Neural crest cell (in vitro differentiated cells): ENCODE results near the gene VSTM2L. TPM values are rescaled to one million over a fixed set of nuclear protein-coding genes. Genes with fewer than 3 reads are reported as not detected.

Experiments used
- DNase-seq: peaks from one replicate; pipeline ENCODE4 v3.0.0; 2021; ENCODE audit warnings: low read depth, mixed read lengths, low spot score
- H3K27ac Mint-ChIP-seq: one replicate; pipeline ENCODE4 v1.8.0; 2021; ENCODE audit warnings: mild to moderate bottlenecking, mixed read lengths; ENCODE audit not compliant: unreplicated experiment
- H3K27me3 Mint-ChIP-seq: 2 replicates; pipeline ENCODE4 v1.8.0; 2021; ENCODE audit warnings: low read depth, mild to moderate bottlenecking, mixed read lengths
- H3K36me3 Mint-ChIP-seq: 2 replicates; pipeline ENCODE4 v1.8.0; 2021; ENCODE audit warnings: low read depth, mild to moderate bottlenecking, mixed read lengths
- H3K4me1 Mint-ChIP-seq: 2 replicates; pipeline ENCODE4 v1.8.0; 2021; ENCODE audit warnings: mixed read lengths
- H3K4me3 Mint-ChIP-seq: one replicate; pipeline ENCODE4 v1.8.0; 2021; ENCODE audit warnings: mild to moderate bottlenecking, mixed read lengths
- H3K9me3 Mint-ChIP-seq: 2 replicates; pipeline ENCODE4 v1.8.0; 2021; ENCODE audit warnings: mixed read lengths
- CTCF ChIP-seq: fragments of 200-600 bp; sonication (generic); conservative IDR thresholded peaks from 2 replicates; pipeline ENCODE4 v1.5.0; 2021; ENCODE audit warnings: antibody characterized with exemption, mild to moderate bottlenecking
- total RNA-seq: library from RNA; stranded (reverse); gene quantifications from 2 replicates; pipeline ENCODE4 v1.2.1, GENCODE V29; 2021

Gene VSTM2L
- total RNA-seq, 1 donor from 2014 or later = 9.3 TPM

GRCh38 chr20:37932074-37932473 lies 29.1 kb downstream of the VSTM2L start:
- TF ChIP-seq CTCF = no peak
- Mint-ChIP-seq H3K4me3 (no peak overlapping the region), H3K9me3 (no peaks in the 10 kb centered on the region), H3K36me3 (no peaks in the 10 kb centered on the region), H3K27ac (no peak overlapping the region), H3K27me3 (no peaks in the 10 kb centered on the region), H3K4me1 (peaks cover 3% of the 10 kb centered on the region)
- no peak for DNase-seq

DNA sequence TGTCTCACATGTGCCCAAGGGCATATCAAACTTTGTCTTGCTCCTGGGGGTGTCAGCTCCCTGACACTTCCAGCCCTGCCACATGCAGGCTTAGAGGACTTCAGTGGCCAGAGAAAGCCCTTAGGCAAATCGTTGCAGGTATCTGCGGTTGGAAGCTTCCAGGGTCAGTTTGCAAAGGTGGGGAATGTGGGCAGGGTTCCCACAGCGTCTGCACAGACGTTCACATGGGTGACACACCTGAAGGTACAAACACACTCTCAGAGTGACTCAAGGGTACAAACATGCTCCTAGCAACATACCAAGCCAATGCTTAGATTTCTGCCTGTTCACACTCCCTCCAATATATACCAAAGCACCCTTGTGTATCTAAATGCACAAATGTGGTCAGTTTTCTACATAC lies 30.0 kb downstream of the VSTM2L start:
- no peaks in the 10 kb centered on the region for H3K36me3 Mint-ChIP-seq
- H3K27me3 Mint-ChIP-seq = no peaks in the 10 kb centered on the region
- no peaks in the 10 kb centered on the region for H3K9me3 Mint-ChIP-seq
- peaks cover 3% of the 10 kb centered on the region for H3K4me1 Mint-ChIP-seq
- H3K27ac Mint-ChIP-seq = no peak overlapping the region
- no peak overlapping the region for H3K4me3 Mint-ChIP-seq
- DNase-seq = no peak
- no peak for TF ChIP-seq CTCF

- no peak for DNase-seq
- Mint-ChIP-seq H3K9me3 (no peaks in the 10 kb centered on the region), H3K4me1 (peaks cover 3% of the 10 kb centered on the region), H3K36me3 (no peaks in the 10 kb centered on the region), H3K4me3 (no peak overlapping the region), H3K27ac (no peak overlapping the region), H3K27me3 (no peaks in the 10 kb centered on the region)
- TF ChIP-seq CTCF = no peak
These were observed 31.1 kb downstream of the VSTM2L start for GRCh38 chr20:37933786-37934633.

DNA sequence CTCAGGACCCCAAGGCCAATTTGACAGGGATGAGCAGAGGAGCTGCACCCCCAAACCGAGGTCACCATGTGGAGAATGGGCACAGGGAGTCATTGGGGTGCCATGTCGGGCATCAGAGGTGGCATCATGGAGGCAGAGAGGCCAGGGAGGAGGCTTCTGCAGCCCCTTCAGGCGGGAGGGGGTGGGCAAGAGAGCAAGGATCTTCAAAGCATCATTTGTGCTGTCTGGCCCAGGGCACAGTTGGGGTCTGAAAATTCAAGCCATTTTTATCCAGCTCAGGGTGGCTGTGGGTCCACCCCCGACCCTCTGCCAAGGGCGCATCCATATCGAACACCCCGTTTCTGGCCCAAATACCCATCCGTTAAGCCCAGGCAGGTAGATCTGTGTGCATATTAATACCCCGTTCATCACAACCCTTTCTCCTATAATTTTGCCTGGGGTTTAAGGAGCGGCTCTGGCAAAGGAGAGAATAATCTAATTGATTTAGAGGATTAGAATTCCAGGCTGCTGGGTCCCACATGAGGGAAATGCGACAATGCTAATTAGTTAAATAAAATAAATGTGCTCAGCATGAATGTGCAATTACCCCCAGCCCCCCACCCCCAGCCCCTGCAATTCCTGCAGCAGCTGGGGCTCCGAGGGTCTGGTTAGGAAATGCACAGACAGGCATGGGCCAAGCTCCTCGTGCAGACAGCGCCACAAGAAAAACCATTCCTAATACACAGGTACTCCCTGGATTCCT lies 31.9 kb downstream of the VSTM2L start:
- H3K36me3 Mint-ChIP-seq = no peaks in the 10 kb centered on the region
- no peak overlapping the region for H3K4me3 Mint-ChIP-seq
- H3K4me1 Mint-ChIP-seq = no peaks in the 10 kb centered on the region
- no peak overlapping the region for H3K27ac Mint-ChIP-seq
- H3K9me3 Mint-ChIP-seq = no peaks in the 10 kb centered on the region
- no peaks in the 10 kb centered on the region for H3K27me3 Mint-ChIP-seq
- no peak for DNase-seq
- TF ChIP-seq CTCF = no peak

- peaks cover under 1% of the 10 kb centered on the region for H3K4me1 Mint-ChIP-seq
- H3K4me3 Mint-ChIP-seq = no peak overlapping the region
- no peak for DNase-seq
- H3K27me3 Mint-ChIP-seq = no peaks in the 10 kb centered on the region
- TF ChIP-seq CTCF = no peak
- no peaks in the 10 kb centered on the region for H3K9me3 Mint-ChIP-seq
- no peaks in the 10 kb centered on the region for H3K36me3 Mint-ChIP-seq
- no peak overlapping the region for H3K27ac Mint-ChIP-seq
These were observed 32.5 kb downstream of the VSTM2L start for GRCh38 chr20:37935435-37935834.
